Epithelial cell of proximal tubule (primary cell): Measurements from ENCODE around the gene MMP14. TPM values are rescaled to one million over a fixed set of nuclear protein-coding genes. Genes with fewer than 3 reads are reported as not detected.
"Not testable (repeated sequence)": the region's sequence is repeated elsewhere in the genome, so short reads cannot be mapped to it uniquely, and the experiment has no call there.

ENCODE experiments used
- DNase-seq: peaks from one replicate; pipeline ENCODE4 v3.0.0-alpha.2; 2011; ENCODE audit warnings: low read depth
- H3K4me3 ChIP-seq: 2 replicates; pipeline ENCODE4 v1.5.1; 2011; ENCODE audit warnings: low read depth, mild to moderate bottlenecking, low read length
- total RNA-seq: library from RNA; depleted of rRNA; stranded (reverse); fragments of >200 nt; gene quantifications from 2 replicates; pipeline ENCODE4 v1.2.3, GENCODE V29; 2015
- TF ChIP-seq, protein P1 (sequence below): conservative IDR thresholded peaks from 2 replicates; pipeline ENCODE4 v1.5.1; 2012; ENCODE audit warnings: low read depth, mild to moderate bottlenecking, low read length

Gene MMP14
- total RNA-seq, 1 donor from 2014 or later, result 227 TPM

DNA sequence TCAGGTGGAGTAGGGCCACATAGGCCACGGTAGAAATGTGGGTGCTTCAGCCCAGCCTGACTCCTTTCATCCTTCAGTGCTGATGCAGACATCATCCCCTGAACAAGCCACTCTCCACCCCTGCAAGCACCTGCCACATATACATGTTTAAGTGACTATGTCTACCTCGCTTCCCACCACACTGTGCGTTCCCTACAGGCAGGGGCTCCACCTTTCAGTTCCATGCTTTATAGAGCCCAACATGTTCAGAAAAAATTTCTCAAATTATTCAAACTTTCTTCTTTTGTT is 32.8 kb upstream of the MMP14 start:
- no peak for DNase-seq
- H3K4me3 ChIP-seq, result no peak overlapping the region
- TF ChIP-seq, protein P1, sequence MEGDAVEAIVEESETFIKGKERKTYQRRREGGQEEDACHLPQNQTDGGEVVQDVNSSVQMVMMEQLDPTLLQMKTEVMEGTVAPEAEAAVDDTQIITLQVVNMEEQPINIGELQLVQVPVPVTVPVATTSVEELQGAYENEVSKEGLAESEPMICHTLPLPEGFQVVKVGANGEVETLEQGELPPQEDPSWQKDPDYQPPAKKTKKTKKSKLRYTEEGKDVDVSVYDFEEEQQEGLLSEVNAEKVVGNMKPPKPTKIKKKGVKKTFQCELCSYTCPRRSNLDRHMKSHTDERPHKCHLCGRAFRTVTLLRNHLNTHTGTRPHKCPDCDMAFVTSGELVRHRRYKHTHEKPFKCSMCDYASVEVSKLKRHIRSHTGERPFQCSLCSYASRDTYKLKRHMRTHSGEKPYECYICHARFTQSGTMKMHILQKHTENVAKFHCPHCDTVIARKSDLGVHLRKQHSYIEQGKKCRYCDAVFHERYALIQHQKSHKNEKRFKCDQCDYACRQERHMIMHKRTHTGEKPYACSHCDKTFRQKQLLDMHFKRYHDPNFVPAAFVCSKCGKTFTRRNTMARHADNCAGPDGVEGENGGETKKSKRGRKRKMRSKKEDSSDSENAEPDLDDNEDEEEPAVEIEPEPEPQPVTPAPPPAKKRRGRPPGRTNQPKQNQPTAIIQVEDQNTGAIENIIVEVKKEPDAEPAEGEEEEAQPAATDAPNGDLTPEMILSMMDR, result no peak

DNA sequence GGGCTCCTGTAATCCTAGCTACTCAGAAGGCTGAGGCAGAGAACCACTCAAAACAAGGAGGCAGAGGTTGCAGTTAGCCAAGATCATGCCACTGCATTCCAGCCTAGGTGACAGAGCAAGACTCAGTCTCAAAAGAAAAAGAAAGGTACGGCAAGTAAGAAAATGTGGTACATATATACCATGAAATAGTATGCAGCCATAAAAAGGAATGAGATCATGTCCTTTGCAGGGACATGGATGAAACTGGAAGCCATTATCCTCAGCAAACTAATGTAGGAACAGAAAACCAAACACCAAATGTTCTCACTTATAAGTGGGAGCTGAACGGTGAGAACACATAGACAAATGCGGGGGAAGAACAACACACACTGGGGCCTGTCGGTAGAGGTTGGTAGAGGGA is 31.1 kb upstream of the MMP14 start:
- DNase-seq, H3K4me3 ChIP-seq: not testable (repeated sequence)

DNA sequence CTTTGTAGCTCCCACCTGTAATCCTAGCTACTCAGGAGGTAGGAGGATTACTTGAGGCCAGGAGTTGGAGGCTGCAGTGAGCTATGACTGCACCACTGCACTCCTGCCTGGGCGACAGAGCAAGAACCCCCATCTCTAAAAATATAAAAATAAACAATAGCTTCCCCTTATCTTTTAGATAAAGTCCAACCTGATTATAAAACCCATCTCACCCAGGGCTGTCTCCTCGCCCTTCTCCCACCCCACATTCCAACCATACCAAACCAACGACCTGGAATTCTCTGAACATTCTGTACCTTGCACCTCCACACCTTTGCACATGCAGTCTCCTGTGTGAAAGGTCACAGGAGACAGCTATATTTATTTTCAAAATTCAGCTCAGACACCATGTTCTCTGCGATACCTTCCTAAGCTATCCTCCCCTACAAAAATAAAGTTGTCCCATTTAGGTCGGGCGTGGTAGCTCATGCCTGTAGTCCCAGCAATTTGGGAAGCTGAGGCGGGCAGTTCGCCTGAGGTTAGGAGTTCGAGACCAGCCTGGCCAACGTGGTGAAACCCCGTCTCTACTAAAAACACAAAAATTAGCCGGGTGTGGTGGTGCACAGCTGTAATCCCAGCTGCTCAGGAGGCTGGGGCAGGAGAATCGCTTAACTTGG is 28.8 kb upstream of the MMP14 start:
- DNase-seq, result no peak
- TF ChIP-seq, protein P1, result no peak
- H3K4me3 ChIP-seq, result no peak overlapping the region

DNA sequence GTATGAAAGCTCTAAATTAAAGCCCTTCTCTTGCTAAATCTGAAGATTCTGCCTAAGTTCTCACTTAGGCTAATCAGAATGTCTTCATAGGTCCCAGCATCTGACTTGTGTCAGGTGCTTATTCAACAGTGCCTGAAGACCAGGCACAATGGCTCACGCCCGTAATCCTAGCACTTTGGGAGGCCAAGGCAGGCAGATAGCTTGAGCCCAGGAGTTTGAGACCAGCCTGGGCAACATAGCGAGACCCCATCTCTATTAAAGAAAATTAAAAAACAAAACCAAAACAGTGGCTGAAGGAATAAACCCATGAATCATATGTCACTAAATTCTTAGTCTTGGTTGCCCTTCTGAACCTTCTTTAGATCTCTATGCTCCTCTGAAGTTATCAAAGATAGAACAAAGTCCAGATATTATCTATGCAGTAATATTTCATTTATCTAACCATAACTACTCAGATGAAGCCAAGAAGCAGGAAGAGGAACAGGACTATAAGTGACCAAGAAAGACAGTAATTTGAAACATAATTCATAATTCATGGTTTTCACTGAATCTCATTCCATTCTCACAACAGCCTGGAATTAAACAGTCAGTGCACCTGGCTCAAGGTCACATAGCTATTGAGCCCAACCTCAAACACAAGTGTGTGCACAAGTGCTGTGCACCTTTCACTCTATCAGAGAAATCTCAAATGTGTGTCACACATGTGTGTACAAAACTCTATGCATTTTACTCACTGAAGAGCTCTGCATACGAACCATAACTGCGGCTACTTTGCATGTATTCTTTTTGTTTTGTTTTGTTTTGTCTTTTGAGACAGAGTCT is 27.8 kb upstream of the MMP14 start:
- TF ChIP-seq, protein P1, result no peak
- no peak for DNase-seq
- H3K4me3 ChIP-seq, result no peak overlapping the region

DNA sequence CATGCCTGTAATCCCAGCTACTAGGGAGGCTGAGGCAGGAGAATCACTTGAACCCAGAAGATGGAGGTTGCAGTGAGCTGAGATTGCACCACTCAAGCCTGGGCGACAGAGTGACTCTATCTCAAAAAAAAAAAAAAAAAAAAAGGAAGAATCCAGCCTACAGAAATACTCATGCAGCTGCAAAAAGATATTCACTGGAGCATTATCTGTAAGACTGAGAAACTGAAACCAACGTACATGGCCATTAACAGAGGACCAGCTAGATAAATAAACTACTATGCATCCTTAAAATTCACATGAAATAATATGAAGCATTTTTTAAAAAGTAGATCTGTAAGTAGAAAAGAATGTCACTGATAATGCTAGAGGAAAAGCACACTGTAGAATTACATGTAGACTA is 24.7 kb upstream of the MMP14 start:
- no peak for DNase-seq
- TF ChIP-seq, protein P1, result no peak
- H3K4me3 ChIP-seq, result no peak overlapping the region

DNA sequence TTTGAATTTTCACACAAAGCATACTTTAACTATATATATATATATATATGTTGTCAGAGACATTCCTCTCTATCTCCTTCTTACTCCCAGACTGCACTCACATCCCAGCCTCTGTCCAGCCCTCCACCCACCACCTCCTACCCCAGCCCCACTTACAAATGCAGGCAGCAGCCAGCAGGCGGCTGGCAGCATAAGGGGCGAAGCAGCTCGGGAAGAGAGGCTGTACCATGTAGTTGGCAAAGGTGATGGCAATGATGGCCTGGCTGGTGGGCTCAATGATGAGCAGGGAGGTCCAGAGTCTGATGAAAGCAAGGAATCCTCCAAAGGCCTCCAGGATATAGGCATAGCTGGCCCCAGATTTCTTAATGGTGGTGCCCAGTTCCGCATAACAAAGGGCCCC is 23.6 kb upstream of the MMP14 start:
- peak overlapping the region; percentile 25 for H3K4me3 ChIP-seq
- TF ChIP-seq, protein P1, result peak; percentile 44
- DNase-seq, result no peak

DNA sequence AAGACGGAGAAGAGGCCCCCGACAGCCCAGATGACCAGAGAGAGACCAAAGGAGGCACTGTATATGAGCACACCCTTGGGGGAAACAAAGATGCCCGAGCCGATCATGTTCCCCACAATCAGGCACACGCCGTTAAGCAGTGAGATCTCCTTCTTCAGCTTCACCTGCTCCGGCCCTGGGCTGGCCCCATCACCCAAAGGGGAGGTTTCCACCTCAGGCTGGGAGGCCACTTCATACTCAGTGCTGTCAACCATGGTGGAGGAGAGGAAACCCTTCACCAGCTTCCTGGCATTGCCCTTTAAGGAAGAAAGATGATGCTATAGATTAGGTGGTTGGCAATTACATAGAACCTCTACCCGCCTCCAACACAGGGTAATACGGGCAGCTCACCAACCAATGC is 23.2 kb upstream of the MMP14 start:
- H3K4me3 ChIP-seq, result peak overlapping the region; percentile 25
- no peak for DNase-seq
- TF ChIP-seq, protein P1, result no peak
